Prostate gland (tissue), 2 donors: ENCODE measurements around the gene SEZ6L. TPM values are rescaled to one million over a fixed set of nuclear protein-coding genes. Genes with fewer than 3 reads are reported as not detected.
A peak's percentile ranks its signal among the peaks of the same experiment; 100 is the strongest.

Experiments used
- DNase-seq: peaks from one replicate; pipeline ENCODE4 v3.0.0-alpha.2; 2019; ENCODE audit warnings: low spot score
- H3K27ac ChIP-seq, 2 donors: fragments of 200-600 bp; sonication (generic); 2 replicates each; pipeline ENCODE4 v1.5.1; 2017 to 2019
- H3K27me3 ChIP-seq: fragments of 200-600 bp; sonication (generic); replicated peaks from 2 replicates; pipeline ENCODE4 v1.5.1; 2019; ENCODE audit not compliant: insufficient read depth
- H3K36me3 ChIP-seq, 2 donors: fragments of 200-600 bp; sonication (generic); 1 replicate in 1 of 2; 2 replicates in 1 of 2; pipeline versions ENCODE4 v1.5.1 to v1.8.1; 2017 to 2019
- H3K4me1 ChIP-seq: fragments of 200-600 bp; sonication (generic); replicated peaks from 2 replicates; pipeline ENCODE4 v1.5.1; 2019
- H3K4me3 ChIP-seq, 2 donors: fragments of 200-600 bp; sonication (generic); 2 replicates each; pipeline ENCODE4 v1.5.1; 2017 to 2019
- H3K9me3 ChIP-seq: fragments of 200-600 bp; sonication (generic); 2 replicates; pipeline ENCODE4 v1.5.1; 2017
- POLR2A ChIP-seq: fragments of 450-650 bp; IDR thresholded peaks from one replicate; pipeline ENCODE4 v1.6.1; 2016; ENCODE audit warnings: antibody characterized with exemption, mild to moderate bottlenecking
- POLR2AphosphoS5 ChIP-seq: sonication (generic); formaldehyde crosslinking; IDR thresholded peaks from one replicate; pipeline ENCODE4 v1.6.1; 2017; ENCODE audit warnings: antibody characterized with exemption
- WGBS: methylation state at CpG from one replicate; pipeline ENCODE4 v1.1.5; 2018; 5-methylcytosine and 5-hydroxymethylcytosine counted together
- intact Hi-C: fragments of 100-400 bp; cut with DNase I; formaldehyde crosslinking; loops from one replicate; pipeline ENCODE4 v1.14.2; 2022
- total RNA-seq, 2 donors: library from RNA; depleted of rRNA; stranded (reverse); fragments of >200 nt; gene quantifications; one replicate each; pipeline ENCODE4 v1.1.0, GENCODE V29; 2016
- TF ChIP-seq, protein P1 (sequence below), 4 experiments: fragments of 200-600 bp in 2 of 4; fragments of 450-650 bp in 2 of 4; sonication (generic) in 2 of 4; IDR thresholded peaks; 1 replicate in 3 of 4; 2 replicates in 1 of 4; pipeline ENCODE4 v1.5.1; 2016 to 2019; ENCODE audit warnings: antibody characterized with exemption in 4 of 4, mild to moderate bottlenecking in 2 of 4, moderate library complexity in 2 of 4

The SEZ6L gene
- total RNA-seq, 2 donors from 2014 or later = 0.45 to 0.64 TPM

DNA sequence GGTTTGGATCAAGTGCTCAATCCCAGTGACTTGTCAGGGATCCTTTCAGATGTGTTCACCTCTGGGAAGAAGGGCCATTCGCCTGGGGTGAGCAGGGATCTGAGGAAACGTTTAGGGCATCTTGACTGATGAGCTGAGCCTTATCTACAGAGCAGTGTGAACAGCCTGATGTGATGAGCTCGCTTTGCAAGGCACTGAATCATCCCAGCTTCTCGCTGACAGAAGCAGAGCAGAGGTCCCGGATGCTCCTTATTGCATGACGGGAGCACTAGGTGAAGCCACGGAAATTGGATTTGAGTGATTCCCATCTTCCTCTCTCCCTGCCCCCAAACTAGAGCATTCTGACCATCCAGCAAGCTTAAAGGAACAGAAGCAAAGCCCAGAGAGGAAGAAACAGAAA, 46.5 kb downstream of the SEZ6L start:
- Histone ChIP-seq H3K36me3 (no peaks in the 10 kb centered on the region), H3K27ac (no peak overlapping the region), H3K4me1 (no peaks in the 10 kb centered on the region), H3K4me3 (no peak overlapping the region), H3K9me3 (no peaks in the 10 kb centered on the region), H3K27me3 (no peaks in the 10 kb centered on the region)
- WGBS = 68% methylated on average over 7 of the region's 7 CpGs
- intact Hi-C loops = no loop called here
- DNase-seq = no peak
- TF ChIP-seq, protein P1, sequence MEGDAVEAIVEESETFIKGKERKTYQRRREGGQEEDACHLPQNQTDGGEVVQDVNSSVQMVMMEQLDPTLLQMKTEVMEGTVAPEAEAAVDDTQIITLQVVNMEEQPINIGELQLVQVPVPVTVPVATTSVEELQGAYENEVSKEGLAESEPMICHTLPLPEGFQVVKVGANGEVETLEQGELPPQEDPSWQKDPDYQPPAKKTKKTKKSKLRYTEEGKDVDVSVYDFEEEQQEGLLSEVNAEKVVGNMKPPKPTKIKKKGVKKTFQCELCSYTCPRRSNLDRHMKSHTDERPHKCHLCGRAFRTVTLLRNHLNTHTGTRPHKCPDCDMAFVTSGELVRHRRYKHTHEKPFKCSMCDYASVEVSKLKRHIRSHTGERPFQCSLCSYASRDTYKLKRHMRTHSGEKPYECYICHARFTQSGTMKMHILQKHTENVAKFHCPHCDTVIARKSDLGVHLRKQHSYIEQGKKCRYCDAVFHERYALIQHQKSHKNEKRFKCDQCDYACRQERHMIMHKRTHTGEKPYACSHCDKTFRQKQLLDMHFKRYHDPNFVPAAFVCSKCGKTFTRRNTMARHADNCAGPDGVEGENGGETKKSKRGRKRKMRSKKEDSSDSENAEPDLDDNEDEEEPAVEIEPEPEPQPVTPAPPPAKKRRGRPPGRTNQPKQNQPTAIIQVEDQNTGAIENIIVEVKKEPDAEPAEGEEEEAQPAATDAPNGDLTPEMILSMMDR (IDR thresholded peaks at IDR 0.05) = no peak
- TF ChIP-seq POLR2AphosphoS5 = no peak
- no peak for TF ChIP-seq POLR2A

DNA sequence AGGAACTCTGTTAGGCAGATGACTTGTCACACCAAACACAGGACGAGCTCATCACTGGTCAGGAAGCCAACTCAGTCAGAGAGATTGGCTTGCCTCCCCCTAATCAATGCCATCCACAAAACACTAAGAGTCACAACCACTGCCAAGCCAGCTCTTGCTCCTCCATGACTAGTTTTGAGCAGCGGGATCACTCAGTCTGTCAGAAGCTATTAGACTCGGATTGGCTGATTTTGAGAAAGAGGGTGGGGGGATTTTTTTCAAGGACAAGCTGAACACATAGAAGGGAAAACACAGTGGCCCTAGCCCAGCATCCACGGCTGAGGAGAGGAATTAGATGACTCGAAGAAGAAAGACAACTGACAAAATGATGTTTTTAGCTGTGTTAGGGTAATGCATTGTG, 55.9 kb downstream of the SEZ6L start:
- H3K27me3 ChIP-seq = no peaks in the 10 kb centered on the region
- no peaks in the 10 kb centered on the region for H3K4me1 ChIP-seq
- TF ChIP-seq POLR2A = no peak
- TF ChIP-seq, protein P1 (IDR thresholded peaks at IDR 0.05) = no peak
- no peak for TF ChIP-seq POLR2AphosphoS5
- H3K27ac ChIP-seq = no peak overlapping the region
- no peak overlapping the region for H3K4me3 ChIP-seq
- intact Hi-C loops = no loop called here
- no peaks in the 10 kb centered on the region for H3K9me3 ChIP-seq
- H3K36me3 ChIP-seq = no peaks in the 10 kb centered on the region
- DNase-seq = no peak
- WGBS = 60% methylated on average over 5 of the region's 5 CpGs

DNA sequence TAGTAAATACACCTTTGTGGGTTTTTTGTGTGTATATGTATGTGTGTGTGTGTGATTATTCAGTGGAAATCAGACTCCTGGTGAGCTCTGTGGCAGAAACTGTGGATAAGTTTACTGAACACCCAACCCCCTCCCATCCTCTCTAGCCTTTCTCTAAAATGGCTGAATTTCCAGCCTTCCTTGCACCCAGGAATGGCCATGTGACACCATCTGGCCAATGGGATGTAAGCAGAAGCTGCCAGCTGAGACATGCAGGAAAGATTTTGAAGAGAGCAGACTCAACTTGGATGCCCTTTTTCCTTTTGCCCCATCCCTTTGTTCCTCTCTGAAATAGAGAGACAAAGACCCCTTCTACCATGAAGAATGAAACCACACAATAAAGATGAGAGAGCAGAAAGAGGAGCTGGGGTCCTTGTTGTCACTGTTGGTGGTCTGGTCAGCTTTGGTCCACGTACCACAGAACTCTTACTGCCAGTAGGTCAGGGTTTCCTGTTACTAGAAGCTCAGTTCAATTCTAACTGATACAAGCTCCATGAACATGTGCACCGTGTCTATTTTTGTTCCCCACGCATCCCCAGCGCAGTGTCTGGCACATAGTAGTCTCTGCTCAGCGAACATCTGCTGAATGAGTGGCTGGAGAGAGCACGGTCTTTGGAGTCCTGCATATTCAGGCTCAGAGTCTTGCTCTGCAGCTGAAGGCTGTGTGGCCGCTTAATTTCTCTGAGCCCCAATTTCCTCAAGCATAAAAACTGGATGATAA, 57.5 kb downstream of the SEZ6L start:
- 87% methylated on average over 7 of the region's 7 CpGs for WGBS
- Histone ChIP-seq H3K36me3 (no peaks in the 10 kb centered on the region), H3K4me3 (no peak overlapping the region), H3K9me3 (no peaks in the 10 kb centered on the region), H3K4me1 (no peaks in the 10 kb centered on the region), H3K27ac (no peak overlapping the region), H3K27me3 (no peaks in the 10 kb centered on the region)
- no peak for DNase-seq
- TF ChIP-seq POLR2AphosphoS5 (no peak), POLR2A (no peak)
- TF ChIP-seq, protein P1 (IDR thresholded peaks at IDR 0.05) = no peak
- intact Hi-C loops = no loop called here

DNA sequence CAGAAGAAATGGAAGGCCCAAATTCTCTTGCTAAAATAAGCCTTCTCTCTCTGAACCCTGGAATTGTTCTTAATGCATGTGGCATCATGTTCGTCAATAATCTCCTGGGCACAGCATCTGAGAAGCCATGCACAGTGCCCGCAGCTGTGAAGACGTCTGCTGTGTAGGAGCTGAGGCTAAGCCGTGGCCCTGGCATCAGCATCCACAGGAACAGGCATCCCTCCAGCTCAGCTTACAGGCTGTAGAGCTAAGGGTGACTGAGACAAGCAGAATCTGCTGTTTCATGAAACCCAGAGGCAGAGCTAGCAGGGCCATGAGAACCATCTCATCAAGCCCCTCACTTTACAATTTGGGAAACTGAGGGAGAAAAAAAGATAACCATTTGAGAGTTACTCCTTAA, 60.6 kb downstream of the SEZ6L start:
- H3K27ac ChIP-seq = no peak overlapping the region
- H3K9me3 ChIP-seq = no peaks in the 10 kb centered on the region
- no peaks in the 10 kb centered on the region for H3K4me1 ChIP-seq
- H3K27me3 ChIP-seq = no peaks in the 10 kb centered on the region
- intact Hi-C loops = no loop called here
- WGBS = 45% methylated on average over 4 of the region's 4 CpGs
- DNase-seq = peak; percentile 33
- TF ChIP-seq, protein P1 (IDR thresholded peaks at IDR 0.05) = no peak
- no peak for TF ChIP-seq POLR2A
- no peaks in the 10 kb centered on the region for H3K36me3 ChIP-seq
- no peak overlapping the region for H3K4me3 ChIP-seq

DNA sequence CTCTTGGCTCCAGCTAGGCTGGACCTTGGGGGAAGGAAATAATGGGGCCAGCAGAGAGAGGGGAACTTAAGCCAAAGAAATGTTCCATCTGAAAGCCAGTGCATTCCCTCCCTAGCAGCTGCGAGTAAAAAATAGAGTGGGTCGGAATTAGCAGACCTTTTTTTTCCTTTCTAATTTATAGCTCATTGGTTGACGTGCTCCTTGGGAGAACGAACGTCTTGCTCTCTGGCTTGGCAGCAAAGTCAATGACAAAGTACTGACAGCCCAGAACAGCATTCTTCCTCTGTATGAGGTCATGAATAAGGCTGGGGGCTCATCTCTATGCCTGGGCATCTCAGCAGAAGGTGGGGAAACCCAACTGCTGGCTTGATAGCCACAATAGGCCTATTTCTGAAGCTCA, 65.0 kb downstream of the SEZ6L start:
- no peaks in the 10 kb centered on the region for H3K27me3 ChIP-seq
- TF ChIP-seq POLR2A = no peak
- TF ChIP-seq POLR2AphosphoS5 = no peak
- TF ChIP-seq, protein P1 (IDR thresholded peaks at IDR 0.05) = no peak
- no peak overlapping the region for H3K27ac ChIP-seq
- H3K4me3 ChIP-seq = no peak overlapping the region
- no peak for DNase-seq
- H3K9me3 ChIP-seq = no peaks in the 10 kb centered on the region
- intact Hi-C loops = no loop called here
- WGBS = 16% methylated on average over 5 of the region's 5 CpGs
- H3K36me3 ChIP-seq = no peaks in the 10 kb centered on the region
- no peaks in the 10 kb centered on the region for H3K4me1 ChIP-seq
